GM18505 (cell line): ENCODE data around the gene ZNF362.

Source experiments
- ATAC-seq: cut with Tn5 transposase; IDR thresholded peaks from one replicate; pipeline ENCODE4 v1.9.1; 2021; ENCODE audit not compliant: unreplicated experiment
- POLR2A ChIP-seq: IDR thresholded peaks from 4 replicates; pipeline ENCODE4 v1.6.1; 2011; ENCODE audit warnings: borderline replicate concordance; ENCODE audit not compliant: insufficient read depth, insufficient read length; ENCODE audit errors: extremely low read depth

ZNF362 gene

GRCh38 chr1:33256471-33257206 is at the start of gene ZNF362:
Gene ZNF362 (plus strand): TSS chr1:33256492. CDS start chr1:33270575, 14,083 bp downstream.
- peak; percentile 13 for TF ChIP-seq POLR2A
- ATAC-seq, result no peak

GRCh38 chr1:33211972-33212371 is 44.3 kb upstream of the ZNF362 start:
- ATAC-seq, result no peak
- no peak for TF ChIP-seq POLR2A

- TF ChIP-seq POLR2A, result no peak
- no peak for ATAC-seq
These were observed 36.2 kb upstream of the ZNF362 start for GRCh38 chr1:33219886-33220661.

- TF ChIP-seq POLR2A, result no peak
- no peak for ATAC-seq
These were observed 35.5 kb upstream of the ZNF362 start for GRCh38 chr1:33220676-33221384.

GRCh38 chr1:33221385-33221758 is 34.9 kb upstream of the ZNF362 start:
- no peak for TF ChIP-seq POLR2A
- no peak for ATAC-seq

GRCh38 chr1:33222381-33222780 is 33.9 kb upstream of the ZNF362 start:
- no peak for ATAC-seq
- no peak for TF ChIP-seq POLR2A

- TF ChIP-seq POLR2A, result no peak
These were observed 32.1 kb upstream of the ZNF362 start for GRCh38 chr1:33224166-33224707.

GRCh38 chr1:33225586-33225985 is 30.7 kb upstream of the ZNF362 start:
- no peak for TF ChIP-seq POLR2A

More at GRCh38 chr1:33224166-33224707, 32.1 kb upstream of the ZNF362 start:
- ATAC-seq, result no peak

GRCh38 chr1:33228935-33229487 is 27.3 kb upstream of the ZNF362 start:
- TF ChIP-seq POLR2A, result no peak
- ATAC-seq, result no peak

More at GRCh38 chr1:33225586-33225985, 30.7 kb upstream of the ZNF362 start:
- no peak for ATAC-seq

- no peak for TF ChIP-seq POLR2A
- no peak for ATAC-seq
These were observed 25.1 kb upstream of the ZNF362 start for GRCh38 chr1:33231166-33231565.

- ATAC-seq, result no peak
- no peak for TF ChIP-seq POLR2A
These were observed 23.6 kb upstream of the ZNF362 start for GRCh38 chr1:33232716-33233115.

GRCh38 chr1:33234131-33234530 is 22.2 kb upstream of the ZNF362 start:
- ATAC-seq, result no peak
- no peak for TF ChIP-seq POLR2A

GRCh38 chr1:33234588-33234990 is 21.7 kb upstream of the ZNF362 start:
- no peak for ATAC-seq
- TF ChIP-seq POLR2A, result no peak
